ENCODE results near the gene ECE2.

Gene ECE2

DNA sequence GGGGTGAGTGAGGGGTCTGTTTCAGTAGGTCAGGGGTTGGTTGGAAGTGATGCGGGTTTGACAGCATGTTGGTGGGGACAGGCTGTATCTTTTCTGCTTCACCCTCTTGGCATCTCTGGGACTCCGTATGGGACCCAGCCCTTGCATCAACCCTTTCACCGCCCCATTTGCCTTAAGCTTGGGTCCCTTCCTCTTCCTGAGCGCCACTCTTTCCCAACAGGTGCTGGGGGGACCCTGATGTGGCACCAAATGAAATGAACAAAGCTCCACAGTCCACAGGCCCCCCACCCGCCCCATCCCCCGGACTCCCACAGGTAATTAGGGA lies 39.7 kb downstream of the ECE2 start:
- no peak for DNase-seq

DNA sequence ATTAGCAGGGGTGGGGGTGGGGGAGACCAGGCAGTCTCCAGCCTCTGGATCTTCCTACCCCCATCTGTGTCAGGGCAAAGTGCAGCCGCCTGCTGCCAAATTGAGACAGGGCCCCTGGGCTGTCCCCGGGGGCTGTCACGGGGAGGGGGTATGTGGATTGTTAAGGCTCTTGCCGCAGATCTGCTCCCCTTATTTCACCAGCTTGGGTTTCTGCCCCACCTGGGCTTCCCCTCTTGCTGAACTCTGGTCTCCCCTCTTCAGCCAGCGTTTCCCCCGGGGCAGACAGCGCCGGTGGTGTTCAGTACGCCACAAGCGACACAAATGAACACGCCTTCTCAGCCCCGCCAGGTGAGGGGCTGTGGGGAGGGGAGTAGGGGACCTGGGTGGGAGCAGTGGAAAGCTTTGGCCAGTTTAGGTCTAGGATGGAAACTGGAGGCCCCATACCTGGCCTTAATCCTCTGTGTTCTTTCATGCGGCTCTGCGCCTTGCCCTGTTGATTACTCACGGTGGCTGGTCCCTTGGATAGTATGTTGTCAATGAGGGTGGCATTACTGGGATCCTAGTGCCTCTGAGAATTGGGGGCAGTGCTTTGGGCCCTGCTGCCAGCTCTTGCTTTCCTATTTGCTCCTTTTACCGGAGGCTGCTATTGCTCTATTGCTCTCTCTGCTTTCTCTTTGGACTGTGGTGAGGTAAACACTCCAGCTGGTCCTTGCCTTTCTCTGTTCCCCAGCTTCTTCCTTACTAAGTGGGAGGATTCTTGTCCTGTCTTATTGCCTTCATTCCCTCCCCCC lies 40.2 kb downstream of the ECE2 start:
- no peak for DNase-seq

DNA sequence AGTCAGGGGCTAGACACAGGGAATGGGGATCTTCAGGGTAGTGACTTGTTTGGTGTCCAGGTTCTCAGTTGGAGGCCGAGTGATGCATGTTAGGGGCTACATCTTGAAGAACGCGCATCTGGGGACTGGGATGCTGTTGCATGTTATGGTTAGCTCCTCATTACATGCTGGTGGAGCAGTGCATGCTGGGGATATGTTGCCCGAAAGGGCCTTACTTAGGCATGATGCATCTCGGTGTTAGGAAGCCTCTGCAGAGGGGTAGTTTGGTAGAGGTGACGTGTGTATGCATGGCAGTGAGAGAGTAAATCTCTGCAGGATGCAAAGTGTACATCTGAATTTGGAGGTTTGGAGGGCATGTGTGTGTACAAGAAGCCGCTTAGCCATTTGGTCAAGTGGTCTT lies 41.0 kb downstream of the ECE2 start:
- no peak for DNase-seq

DNA sequence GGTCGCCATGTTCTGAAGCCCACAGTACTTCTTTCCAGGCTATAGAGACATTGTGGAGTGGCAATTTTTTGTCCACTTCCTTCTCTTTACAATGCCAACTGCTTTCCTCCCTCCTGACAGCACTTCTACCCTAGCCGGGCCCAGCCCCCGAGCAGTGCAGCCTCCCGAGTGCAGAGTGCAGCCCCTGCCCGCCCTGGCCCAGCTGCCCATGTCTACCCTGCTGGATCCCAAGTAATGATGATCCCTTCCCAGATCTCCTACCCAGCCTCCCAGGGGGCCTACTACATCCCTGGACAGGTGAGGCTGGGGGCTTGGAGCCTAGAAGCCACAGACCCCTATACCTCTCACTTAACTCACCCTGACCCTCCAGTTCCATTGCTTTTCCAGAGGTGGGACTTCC lies 41.4 kb downstream of the ECE2 start:
- no peak for DNase-seq

DNA sequence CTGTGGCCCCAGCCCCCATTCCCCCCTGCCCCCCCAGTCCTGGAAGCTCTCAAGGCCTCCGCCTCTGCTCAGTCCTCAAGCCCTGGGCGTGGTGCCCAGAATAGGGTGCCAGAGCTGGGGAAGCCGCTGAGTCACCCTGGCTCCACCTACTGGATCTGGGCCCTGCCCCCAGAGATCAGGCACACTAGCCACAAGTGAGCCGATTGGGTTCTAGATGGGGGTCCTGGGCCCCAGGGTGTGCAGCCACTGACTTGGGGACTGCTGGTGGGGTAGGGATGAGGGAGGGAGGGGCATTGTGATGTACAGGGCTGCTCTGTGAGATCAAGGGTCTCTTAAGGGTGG lies 44.3 kb downstream of the ECE2 start:
- peak; percentile 78 for DNase-seq

DNA sequence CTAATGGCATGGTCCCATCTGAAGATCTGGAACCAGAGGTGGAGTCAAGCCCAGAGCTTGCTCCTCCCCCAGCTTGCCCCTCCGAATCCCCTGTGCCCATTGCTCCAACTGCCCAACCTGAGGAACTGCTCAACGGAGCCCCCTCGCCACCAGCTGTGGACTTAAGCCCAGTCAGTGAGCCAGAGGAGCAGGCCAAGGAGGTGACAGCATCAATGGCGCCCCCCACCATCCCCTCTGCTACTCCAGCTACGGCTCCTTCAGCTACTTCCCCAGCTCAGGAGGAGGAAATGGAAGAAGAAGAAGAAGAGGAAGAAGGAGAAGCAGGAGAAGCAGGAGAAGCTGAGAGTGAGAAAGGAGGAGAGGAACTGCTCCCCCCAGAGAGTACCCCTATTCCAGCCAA lies 45.8 kb downstream of the ECE2 start:
- no peak for DNase-seq

DNA sequence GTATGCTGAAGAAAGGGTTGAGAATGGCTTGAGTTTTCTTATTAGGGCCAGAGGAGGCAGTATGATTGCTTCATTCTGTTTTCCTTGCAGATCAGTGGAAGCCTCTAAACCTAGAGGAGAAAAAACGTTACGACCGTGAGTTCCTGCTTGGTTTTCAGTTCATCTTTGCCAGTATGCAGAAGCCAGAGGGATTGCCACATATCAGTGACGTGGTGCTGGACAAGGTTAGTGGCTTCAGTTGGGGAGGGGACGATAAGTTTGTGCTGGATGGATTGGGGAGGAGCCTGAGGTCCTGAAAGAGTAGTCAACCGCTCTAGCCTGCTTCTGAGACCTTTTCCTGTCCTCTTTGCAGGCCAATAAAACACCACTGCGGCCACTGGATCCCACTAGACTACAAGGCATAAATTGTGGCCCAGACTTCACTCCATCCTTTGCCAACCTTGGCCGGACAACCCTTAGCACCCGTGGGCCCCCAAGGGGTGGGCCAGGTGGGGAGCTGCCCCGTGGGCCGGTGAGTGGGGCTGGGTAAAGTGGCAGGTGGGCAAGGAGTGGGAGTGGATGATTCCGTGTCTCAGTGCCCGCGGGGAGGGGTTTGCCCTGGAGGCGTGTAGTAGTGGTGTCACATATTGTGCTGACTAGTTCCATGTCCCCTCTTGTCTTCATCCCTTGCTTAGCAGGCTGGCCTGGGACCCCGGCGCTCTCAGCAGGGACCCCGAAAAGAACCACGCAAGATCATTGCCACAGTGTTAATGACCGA lies 47.1 kb downstream of the ECE2 start:
- DNase-seq, result no peak

DNA sequence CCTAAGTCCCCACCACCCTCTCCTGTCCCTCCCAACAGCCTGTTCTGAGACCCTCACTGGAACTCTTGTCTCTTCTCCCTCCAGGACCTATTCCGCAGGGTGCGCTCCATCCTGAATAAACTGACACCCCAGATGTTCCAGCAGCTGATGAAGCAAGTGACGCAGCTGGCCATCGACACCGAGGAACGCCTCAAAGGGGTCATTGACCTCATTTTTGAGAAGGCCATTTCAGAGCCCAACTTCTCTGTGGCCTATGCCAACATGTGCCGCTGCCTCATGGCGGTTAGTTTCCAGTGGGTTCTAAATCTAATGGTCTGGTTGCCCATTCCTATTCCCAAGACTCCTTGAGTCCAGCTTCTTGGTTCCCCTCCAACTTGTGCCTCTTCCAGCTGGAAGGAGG lies 47.9 kb downstream of the ECE2 start:
- DNase-seq, result no peak

DNA sequence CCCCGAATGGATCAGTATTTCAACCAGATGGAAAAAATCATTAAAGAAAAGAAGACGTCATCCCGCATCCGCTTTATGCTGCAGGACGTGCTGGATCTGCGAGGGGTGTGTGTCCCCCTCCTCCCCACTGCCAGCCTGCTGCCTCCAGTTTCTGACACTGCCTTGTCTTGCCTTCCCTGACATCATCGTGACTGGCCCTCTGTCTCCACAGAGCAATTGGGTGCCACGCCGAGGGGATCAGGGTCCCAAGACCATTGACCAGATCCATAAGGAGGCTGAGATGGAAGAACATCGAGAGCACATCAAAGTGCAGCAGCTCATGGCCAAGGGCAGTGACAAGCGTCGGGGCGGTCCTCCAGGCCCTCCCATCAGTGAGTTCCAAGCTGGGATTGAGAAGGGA lies 49.4 kb downstream of the ECE2 start:
- DNase-seq, result no peak

DNA sequence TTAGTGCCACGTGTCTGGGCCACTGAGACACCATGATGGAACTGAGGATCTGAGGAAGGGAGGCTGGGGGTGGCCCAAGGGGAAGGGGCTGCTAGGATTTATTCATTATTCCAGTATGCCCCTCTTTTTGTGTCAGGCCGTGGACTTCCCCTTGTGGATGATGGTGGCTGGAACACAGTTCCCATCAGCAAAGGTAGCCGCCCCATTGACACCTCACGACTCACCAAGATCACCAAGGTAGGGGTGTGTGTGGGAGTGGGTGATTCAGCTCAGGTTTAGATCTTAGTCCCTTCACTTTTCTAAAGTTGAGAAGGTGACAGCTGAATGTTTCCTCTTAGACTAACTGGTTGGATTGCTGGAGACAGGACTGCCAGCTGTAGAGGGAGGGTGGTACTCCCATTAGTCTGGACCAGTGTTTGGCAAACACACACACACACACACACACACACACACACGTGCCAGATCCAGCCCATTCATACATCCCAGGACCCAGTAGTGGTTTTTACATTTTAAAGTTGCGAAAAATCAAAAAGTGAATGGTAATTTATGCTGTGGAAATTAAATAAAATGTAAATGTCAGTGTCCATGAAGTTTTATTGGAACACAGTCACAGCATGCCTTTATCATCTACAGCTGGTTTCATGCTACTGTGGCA lies 50.0 kb downstream of the ECE2 start:
- DNase-seq, result no peak

DNA sequence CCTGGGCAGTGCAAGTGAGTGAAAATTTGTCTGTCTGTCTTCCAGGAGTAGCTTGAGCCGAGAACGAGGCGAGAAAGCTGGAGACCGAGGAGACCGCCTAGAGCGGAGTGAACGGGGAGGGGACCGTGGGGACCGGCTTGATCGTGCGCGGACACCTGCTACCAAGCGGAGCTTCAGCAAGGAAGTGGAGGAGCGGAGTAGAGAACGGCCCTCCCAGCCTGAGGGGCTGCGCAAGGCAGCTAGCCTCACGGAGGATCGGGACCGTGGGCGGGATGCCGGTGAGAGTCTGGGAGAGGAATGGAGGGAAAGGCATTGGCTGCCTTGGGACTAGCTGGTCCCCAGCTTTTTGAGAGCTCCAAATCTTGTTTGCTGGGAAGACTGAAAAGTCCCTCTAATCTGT lies 51.3 kb downstream of the ECE2 start:
- DNase-seq, result no peak

DNA sequence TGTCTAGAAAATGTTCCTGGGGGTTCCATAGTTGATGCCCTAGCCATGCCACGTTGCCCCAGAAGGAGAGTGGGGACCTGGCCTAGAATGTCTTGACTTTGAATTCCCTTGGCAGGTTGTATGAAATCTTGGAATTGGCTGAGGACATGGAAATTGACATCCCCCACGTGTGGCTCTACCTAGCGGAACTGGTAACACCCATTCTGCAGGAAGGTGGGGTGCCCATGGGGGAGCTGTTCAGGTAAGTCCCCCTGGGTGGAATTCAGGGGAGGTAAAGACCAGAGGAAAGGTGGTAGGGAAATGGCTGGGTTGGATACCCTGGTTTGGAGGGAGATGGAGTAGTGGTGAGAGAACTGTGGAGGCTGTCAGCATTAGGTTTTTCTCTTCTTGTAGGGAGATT lies 52.7 kb downstream of the ECE2 start:
- DNase-seq, result no peak

DNA sequence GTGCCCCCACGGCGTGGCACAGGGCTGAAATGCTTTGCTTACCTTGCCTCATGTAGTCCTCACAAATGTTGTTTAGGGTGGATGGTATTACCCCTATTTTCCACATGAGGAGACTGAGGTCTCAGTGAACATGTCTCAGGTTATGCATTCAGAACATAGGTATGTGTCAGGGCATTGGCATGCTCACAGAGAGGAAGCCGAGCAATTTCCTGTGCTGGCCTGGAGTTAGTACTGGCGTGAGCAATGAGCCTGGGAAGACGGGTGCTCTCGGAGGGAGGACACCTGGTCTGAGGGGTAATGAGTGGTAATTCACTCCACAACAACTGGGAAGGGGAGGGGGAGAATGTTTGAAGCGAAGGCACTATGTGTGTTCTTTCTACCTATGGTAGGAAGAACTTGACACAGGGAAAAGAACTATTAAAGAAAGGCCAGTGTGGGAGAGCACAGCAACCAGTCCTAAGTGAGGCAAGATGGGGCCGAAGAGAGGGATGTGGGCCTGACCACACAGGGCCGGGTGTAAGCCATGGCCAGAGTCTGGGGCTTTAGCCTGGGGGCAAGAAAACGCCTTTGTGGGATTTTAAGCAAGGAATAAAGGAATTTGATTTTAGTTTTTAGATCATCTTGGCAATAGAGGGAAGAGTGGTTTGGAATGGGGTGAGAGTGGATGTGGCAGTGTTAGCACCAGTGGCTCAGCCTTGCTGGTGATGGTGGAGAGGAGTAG lies 56.7 kb downstream of the ECE2 start:
- DNase-seq, result no peak

DNA sequence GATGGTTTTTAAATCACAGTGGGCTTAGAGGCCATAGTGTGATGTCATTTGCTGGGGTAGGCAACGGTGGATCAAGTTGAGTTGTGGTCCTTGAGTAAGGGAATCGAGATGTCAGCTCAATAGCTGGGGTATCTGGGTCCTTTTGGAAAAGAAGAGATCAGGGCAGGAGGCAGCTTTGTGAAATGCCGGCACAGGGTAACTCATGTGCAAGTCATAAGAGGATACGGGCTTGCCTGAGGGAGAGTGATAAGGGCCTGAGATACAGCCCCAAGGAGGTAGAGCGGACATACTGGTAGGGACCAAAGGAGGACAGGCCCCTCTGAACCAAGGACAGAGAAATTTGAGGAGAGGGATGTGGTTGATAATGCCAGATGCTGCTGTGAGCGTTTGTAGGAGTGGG lies 57.4 kb downstream of the ECE2 start:
- no peak for DNase-seq

DNA sequence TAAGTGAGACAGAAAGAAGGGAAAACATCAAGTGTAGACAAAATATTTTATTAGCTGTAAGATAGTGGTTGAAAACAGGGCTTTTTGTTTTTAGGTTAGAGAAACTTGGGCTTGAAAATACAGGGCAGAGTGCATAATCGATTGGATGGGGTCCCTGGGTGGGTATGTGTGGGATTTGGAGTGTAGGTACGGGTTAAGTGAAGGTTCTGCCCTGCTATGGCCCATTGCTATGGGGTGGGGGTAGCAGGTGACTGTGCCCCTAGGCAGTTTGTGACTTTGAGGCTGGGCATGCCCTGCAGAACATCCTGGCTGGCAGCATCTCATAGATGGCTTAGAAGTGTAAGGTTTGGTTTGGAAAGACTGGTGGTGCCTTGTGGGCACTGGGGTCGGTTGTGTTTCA lies 57.9 kb downstream of the ECE2 start:
- no peak for DNase-seq

DNA sequence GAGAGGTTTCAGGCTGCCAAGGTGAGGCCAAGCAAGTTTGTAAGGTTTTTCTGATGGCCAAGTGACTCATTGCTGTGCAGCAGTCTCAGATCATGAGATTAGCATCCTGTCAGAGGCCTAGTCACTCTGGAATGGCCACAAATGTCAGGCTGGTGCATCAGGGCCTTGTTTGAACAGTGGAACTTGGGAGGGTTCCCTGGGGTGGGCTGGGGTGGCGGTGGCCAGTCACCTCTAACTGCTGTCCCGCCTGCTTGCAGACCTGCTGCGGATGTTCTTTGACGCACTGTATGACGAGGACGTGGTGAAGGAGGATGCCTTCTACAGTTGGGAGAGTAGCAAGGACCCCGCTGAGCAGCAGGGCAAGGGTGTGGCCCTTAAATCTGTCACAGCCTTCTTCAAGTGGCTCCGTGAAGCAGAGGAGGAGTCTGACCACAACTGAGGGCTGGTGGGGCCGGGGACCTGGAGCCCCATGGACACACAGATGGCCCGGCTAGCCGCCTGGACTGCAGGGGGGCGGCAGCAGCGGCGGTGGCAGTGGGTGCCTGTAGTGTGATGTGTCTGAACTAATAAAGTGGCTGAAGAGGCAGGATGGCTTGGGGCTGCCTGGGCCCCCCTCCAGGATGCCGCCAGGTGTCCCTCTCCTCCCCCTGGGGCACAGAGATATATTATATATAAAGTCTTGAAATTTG lies 58.8 kb downstream of the ECE2 start:
- no peak for DNase-seq

DNA sequence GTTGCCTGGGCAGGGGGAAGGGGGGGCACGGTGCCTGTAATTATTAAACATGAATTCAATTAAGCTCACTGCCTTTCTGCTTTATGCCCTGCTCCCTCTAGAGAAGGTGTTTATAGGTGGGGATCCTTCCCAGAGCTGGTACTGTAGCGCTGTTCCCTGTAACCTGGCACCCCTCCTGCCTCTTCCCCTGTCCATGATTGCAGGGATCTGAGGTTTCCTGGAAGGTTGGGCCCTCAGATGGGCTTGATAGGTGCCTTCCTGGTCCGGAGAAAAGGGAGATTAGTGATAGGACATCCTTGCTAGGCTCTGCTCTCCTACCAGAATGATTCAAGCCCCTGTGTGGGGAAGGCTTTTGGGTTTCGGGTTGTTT lies 59.5 kb downstream of the ECE2 start:
- peak; percentile 72 for DNase-seq

DNA sequence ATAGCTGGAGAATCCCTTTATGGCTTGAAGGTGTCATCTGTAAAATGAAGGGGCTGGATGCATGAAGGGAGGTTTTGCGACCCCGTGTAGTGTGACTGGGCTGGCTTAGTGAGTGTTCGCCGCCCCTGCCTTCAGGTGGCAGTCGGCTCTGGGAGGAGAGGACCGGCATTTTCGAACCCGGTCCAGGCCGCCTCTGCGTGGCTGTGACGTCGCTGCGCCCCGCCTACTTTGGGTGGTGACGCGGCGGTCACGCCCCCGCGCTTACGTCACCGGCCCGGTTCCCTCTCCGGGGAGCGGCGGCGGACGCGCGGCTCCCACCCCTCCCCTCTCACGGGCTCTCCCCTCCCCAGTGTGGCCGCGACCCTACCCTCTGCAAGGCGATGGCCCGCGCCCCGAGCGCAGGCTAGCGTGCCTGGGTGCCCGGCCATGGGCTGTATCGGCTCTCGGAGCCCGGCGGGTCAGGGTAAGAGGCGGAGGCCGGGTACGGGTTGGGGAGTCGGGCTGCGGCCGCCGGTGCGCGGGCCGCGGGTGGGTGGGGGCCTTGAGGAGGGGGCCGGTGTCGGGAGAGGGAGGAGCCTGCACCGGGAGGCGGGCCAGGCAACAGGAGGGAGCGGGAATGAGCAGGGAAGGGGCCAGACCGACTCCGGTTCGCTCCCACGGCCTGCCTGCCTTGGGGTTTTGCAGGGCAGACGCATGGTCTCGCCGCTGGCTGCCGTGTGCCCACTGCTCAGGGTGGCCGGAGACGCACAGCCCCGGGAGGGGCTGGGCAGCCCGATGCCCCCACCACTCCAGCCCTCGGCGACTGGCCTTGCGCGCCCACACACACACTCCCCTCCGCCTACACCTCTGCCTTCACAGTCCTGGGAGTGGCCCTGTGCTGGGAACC lies 60.1 kb downstream of the ECE2 start:
- peak; percentile 78 for DNase-seq

DNA sequence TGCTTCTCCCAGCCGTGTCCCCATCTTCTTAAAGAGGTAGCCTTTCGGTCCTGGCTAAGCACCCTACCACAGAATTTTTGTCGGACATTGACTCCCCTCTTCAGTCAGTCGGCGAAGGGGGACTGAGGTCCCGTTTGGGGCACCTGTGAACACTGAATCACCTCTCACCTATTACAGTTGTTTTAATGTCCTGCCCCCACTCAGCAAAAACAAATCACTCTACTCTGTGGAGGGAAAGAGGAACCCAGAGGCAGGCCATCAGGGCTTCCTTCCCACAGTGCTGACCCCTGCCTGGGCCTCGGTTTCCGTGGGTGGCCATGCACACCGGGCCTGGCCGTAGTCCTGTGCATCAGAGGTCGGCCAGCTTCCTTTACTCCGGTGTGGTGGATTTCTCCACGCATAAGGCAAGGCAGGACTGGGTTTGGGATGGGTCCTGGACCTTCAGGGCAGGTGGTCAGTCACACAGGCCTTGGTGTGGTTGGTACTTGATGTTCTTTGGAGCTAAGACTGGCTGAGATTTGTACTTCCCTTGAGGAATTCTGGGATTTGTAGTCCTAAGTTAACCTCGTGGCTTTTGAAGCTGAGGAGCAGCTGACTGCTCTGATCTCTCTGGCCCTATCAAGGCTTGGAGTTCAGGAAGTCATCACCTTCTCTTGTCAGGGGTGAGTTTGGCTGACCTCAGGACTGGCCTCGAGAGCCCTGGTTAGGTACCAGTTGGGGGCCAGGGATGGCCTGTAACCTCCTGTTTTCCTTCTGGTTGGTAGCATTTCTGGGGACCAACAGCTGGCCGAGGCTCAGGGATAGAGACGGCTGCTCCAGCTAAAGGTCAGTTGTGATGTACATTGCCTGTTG lies 61.0 kb downstream of the ECE2 start:
- no peak for DNase-seq

DNA sequence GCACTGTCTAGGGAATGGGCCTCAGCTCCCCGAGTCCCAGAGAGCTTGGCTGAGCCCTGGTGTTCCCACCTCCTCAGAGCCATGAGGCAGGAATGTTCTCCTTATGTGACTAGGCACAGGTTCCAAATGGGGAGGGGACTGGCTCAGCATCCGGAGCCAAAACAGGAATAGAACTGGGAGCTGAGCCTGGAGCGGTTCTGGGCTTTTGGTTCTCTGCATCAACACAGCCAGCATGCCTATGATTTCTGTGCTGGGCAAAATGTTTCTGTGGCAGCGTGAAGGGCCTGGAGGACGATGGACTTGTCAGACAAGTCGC lies 61.5 kb downstream of the ECE2 start, which contains the start of gene FAM131A:
Gene FAM131A, plus strand, starts transcription at position 202 of the 316 bp plus-strand sequence. Its CDS starts 31 bp downstream, at position 233.
- no peak for DNase-seq

DNA sequence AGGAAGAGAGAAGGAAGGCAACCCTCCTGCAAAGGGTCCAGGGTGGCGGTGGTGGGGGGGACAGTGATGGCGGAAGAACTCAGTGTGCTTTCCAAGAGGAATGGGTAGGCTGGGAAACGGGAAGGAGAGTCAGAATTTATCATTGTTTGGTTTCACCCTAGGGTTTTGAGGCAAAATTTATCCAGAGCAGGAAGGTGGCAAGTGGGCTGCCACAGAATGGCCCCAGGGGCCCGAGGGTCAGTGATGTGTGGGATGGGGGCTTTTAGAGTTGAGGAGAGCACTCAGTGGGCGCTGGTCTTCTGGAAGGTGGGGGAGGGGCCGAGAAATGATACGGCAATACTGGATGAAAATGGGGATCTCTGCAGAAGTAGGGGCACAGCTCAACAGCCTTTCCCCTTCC lies 62.2 kb downstream of the ECE2 start:
- DNase-seq, result no peak

All from NCI-H1105 treated with DMSO at 0.1 percent for 48 hours (cell line).